Measurements from ENCODE around the gene SPACA7.
"Not testable (repeated sequence)": the region's sequence is repeated elsewhere in the genome, so short reads cannot be mapped to it uniquely, and the experiment has no call there.

The SPACA7 gene

DNA sequence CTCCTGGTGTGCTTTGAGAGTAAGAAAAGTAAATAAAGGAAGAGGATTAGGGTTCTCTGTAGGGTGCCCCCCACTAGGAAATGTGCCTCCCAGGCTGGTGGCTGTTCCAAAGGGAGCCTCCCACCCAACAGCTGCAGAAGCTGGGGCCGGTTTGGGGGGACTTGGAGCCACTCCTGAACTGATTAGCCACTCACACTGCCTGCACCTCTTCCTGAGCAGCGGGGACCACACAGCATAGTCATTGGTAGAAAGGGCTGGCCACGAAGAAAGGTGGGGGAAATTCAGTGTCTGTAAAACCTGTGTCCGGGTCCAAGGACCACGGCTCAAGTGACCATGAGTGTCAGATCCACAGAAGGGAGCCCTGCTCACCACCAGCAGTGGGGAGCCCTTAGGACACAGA, 55.6 kb downstream of the SPACA7 start:
- DNase-seq, result no peak

DNA sequence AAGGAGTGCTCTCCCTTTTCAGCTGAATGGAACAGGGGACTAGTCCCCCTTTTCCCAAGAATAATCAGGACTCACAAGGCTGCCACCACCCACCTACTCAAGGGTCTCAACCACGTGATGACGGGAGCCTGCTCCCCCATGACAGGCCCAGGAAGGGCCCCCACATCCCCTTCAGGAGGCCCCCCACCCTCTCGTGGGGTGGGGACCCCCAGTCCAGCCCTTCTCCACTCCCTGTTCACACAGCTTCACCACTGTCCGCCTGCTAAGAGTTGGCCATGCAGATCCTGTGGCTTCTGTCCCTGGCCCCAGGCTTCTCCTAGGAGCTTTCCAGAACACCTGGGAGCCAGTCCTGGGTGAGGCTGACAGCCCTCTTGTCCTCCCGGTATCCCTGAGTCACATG, 56.6 kb downstream of the SPACA7 start:
- DNase-seq, result not testable (repeated sequence)

DNA sequence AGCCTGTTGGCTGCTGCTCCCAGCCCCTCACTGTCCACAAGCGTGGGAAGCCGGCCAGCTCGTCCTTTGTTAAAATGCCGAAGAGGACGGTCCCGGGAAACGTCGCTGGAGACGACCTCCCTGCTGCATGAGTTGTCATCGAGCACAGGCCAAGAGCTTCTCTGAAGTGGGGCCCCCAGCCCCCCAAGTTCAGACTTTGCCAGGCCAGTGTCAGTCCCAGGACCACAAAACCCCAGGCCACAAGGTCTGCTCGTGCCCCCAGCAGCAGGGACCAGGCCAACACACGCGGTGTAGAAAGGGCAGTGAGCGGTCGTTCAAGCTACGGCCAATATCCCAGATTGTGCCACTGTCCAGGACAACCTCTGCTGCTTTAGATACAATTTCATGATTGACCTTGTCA, 57.4 kb downstream of the SPACA7 start:
- DNase-seq, result not testable (repeated sequence)

DNA sequence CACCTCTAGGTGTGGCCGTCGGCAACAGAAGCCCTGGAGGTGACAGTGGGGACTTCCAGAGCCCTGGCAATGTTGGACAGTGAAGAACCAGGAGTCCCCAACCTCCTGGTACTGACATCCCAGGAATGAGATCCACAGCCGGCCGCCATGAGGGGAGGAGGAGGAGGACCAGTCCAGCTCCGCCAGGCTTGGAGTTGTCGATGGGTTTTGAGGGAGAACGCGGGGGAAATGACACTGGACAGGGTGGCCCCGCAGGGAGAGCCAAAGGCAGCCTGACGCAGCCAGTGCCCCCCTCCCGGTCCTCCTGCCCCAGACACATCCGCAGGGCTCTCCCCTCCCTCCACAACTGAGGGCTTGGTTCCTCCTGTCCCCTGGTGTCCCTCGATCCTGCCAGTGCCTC, 57.9 kb downstream of the SPACA7 start:
- no peak for DNase-seq

DNA sequence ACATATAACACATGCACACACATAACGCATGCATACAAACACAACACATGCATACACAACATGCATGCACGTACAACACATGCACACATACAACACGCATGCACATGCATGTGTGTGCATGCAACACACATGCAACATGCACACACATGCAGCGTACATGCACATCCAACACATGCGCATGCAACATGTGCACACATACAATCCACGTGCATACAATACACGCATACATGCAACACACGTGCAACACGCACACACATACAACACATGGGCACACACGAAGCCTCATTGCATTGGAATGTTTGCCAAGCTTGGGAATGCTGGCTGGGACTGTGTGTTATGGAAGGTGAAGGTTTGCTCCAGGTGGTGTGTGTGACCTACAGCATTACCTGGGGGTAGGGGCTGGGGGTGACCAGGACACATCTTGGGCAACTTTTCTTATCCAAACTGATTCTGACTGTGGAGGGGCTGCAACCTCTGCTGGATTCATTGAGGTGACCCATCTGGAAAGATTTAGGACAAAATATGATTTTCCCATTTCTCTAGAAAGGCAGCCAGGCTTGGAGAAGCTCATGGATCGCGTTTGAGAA, 58.9 kb downstream of the SPACA7 start:
- DNase-seq, result no peak

DNA sequence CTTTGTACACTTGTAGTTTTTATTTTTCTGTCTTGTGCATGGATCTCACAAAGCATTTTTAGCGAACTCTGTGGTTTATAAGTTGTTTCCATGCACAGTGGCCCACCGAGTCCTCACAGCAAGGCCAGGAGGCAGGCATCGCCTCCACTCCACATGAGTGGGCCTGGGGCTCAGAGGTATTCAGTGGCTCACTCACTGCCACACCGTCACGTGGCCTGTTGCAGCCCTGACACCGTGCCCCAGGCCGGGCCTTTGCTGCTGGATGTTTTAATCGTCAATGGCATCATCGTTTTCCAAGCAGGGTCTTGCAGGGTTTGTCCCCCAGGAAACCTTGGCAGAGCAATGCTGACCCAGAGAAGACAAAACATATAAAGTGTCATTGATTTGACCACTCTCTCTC, 59.8 kb downstream of the SPACA7 start:
- DNase-seq, result no peak

DNA sequence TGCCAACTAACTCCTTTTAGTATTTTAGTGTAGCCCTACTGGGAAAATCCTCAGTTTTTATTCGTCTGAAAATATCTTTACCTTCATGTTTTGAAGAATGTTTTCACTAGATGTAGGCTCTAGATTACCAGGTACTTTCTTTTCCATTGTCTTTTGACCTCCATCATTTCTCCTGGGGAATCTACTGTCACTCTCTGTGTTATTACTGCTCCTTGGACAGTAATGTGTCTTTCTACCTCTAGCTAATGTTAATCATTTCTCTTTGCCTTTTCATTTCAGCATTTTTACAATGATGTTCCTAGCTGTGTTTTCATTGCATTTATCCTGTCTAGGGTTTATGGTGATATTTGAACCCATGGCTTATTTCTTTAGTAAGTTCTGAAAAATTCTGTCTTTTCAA, 61.9 kb downstream of the SPACA7 start:
- DNase-seq, result no peak

DNA sequence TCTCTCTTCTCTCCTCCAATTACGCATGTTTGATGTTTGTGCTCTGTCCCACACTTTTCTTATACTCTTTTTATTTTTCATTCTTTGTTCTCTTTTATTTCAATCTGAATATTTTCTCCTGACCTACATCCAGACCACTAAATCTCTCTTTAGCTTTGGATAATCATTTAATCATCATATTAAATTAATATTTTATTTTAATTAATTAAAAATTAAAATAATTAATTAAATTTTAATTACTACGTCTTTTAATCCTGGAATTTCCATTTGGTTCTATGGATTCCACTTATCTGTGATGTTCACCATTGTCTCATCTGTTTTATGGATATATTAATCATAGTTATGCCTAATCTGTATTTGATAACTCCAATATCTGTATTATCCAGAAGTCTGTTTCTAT, 62.4 kb downstream of the SPACA7 start:
- no peak for DNase-seq

DNA sequence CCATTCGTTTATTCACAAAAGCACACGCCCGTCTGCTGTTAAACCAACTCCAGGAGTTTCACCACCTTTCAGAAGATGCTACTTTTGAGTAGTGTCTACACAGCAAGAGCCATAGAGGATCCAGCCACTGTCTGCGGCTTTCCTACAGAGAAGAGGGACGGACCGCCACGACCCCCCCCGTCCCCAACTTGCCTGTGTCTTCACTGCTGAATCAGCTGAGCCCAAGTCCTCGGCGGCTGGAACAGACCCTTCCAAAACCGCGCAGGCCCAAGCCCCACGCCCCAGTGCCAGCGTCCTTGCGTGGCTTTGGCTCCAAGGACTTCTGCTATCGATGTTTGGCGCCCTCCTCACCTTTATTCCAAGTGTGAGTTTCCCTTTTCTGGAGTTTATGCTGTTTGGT, 65.1 kb downstream of the SPACA7 start:
- no peak for DNase-seq

DNA sequence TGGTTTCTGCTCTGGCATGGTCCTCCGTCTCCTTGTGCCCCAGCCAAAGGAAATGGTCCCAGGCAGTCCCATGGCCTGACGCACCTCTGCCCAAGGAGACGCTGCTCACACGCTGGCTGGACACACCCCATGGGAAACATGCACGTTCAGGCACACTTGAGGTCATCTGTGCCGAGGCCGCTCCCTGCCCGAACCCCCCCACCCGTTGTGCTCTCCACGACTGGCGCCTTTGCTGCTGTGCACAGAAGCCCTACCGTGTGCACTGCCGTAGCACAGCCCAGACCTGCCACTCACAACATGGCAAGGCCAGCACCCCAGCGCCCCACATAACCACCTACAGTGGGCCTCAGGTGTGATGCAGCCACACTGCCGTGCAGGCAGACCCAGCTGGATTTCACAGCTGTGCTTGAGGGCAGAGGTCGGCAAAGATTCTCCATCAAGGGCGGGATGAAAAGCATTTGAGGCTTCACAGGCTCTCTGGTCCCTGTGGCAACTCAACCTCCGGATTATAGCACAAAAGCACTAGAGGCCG, 65.7 kb downstream of the SPACA7 start:
- DNase-seq, result no peak

DNA sequence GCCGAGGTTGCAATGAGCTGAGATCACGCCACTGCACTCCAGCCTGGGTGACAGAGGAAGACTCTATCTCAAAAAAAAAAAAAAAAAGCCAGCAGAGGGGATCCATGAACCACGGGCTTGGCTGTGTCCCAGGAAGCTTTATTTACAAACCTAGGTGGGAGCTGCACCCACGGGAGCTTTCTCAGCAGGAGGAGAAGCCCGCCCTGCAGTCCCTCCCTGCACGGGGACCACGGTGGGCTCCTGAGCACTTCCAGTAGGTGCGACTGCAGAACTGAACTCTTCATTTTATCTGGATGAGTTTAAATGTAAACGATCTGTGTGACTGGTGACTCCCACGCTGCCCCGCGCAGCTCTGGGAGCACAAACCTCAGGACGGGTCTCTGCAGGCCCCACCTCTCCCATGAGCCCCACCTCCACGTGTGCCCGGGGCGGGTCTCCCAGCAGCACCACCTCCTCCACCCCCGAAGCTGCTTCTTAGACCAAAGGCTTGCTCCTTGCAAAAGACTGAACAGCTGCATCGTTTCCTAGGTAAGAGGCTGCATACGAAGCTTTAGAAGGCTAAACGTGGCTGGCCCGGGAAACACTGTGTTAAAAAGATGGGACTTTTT, 66.4 kb downstream of the SPACA7 start:
- DNase-seq, result no peak

DNA sequence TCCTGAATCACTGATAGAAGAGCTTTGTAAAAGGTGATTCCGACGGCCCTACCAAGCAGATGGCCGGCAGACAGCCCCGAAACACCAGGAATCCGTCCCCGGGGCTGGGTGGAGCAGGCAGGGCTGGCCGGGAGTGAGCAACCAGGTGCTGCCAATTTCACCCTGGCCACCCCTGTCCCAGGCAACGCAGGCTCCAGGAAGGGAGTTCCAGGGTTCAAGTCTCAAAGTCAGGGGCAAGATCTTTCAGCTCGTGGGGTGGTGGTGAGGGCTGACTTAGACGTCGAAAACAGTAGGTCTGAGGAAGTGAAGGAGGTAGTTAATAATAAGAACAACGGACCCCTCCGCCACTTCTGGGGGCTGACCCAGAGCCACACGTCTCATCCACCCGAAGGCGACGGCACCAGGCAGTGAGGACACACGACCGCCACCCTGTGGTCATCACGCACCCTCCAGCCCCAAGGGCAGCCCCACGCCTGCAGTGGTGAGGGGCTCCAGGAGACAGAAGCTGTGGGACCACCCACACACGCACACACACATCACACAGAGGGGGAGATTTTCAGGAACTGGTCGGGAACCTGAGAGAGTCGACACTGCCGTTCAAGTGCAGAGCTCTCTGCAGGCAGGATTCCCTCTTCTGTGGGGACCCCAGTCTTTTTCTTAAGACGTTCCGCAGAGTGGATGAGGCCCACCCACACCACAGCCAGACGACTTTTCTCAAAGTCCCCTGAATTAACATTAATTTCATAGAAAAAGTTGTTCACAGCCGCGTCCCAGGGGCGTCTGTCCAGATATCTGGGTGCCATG, 67.2 kb downstream of the SPACA7 start:
- DNase-seq, result no peak

DNA sequence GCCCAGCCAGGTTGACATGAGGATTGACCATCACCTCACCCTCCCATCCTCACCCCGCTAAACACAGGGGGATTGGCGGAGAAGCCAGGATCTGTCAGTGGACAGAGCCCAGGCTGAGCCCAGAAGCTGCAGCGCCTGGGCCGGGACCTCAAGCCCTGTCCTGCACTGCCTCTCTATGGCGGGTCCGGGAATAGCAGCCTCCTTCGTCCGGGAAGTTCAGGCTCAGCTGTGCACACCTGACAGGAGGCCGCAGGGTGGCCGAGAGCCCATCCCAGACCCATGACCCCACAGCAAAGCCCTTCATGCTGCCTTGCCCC, 67.8 kb downstream of the SPACA7 start:
- peak; percentile 56 for DNase-seq

DNA sequence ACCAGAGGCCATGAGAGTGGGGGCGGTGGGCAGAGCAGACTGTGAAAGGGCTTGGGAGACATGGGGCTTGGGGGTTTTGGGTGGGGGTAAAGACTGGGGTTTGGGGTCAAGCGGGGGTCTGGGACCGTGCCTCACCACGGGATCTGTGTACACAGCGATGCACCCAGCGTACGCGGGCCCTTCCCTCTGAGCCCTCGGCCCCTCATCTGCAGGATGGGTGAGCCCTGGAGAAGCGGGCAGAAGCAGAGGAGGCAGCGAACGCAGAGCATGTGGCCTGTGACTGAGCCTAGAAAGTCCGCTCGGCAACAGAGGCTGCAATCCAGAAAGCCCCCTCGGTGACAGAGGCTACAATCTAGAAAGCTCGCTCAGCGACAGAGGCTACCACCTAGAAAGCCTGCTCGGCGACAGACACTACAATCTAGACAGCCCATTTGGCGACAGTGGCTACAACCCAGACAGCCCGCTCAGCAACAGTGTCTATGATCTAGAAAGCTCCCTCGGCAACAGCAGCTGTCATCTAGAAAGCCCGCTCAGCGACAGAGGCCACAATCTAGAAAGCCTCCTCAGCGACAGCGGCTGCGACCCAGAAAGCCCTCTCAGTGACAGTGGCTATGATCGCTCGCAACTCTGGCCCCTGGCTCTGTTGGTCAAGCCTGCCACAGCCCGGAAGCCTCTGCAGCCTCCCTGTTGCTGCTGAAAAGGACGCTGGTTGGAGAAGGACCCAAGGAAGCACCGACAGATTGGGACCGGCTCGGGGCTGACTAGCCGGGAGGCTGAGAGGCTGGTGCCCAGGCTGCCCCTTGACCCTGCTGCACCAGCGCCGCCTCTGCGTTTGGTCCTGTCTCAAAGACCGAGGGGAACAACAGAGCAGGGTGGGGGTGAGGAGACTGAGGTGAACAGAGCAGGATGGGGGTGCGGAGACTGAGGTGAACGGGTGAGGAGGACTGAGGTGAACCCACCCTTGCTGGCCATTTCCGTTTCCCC, 68.6 kb downstream of the SPACA7 start:
- DNase-seq, result no peak

DNA sequence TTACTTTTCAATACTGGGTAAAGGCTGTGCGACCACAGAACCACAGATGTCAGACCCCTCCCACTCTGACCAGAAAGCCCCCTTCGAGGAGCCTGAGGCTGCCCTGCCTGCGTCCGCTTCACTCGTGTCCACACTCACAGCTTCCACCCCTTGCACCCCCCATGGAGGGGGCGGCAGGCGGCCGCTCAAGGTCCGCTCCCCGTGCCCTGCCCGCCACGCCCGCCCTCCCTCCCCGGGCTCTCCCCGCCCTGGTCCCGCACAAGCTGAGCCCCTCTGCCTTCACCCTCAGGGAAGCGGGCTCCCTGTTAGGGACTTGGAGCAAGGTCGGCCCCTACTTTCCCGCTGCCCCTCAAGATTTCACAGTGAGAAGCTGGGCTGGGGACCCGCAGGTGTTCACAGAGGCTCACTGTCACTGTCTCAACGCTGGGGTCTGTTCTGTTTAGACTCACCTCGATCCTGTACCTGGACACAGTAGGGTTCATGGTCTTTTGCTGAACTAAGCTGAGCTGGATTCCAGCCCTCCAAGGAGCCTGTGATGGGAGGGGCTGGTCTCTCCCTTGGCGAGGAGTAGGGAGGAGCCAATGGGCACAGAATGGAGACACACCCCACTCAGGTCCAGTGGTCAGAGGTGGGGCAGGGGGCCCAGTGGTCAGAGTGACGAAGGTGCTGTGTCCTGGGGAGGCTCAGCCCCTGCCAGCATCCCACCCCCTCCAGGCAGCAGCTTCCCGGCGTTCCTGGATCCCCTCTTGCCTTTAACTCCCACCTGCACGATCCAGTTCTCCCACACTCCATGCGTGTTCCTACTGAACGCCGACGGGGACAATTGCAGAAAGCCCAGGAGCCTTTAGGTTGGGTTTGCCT, 69.5 kb downstream of the SPACA7 start:
- no peak for DNase-seq

DNA sequence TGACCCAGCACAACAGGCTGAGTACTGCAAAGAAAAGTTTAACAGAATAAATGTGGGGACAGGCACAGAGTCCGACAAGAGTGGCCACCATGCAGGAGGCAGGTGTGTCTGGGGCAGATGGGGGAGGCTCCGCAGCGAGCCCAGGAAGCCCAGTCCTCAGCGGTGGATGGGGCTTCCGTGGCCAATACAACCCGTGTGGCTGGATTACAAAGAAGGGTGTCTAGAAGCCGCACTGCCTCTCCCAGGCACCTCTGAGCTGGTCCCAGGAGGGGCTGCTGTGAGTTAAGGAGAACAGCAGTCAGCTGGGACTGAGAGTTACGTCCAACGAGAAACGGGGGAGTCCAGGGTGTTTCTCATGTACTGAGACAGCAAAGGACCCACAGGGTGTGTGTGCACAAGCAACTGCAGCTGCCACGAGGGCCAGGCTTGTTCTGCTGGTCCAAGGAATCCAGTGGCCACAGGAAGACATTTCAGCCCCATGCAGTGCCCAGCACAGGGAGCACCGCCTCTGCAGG, 70.2 kb downstream of the SPACA7 start:
- no peak for DNase-seq

DNA sequence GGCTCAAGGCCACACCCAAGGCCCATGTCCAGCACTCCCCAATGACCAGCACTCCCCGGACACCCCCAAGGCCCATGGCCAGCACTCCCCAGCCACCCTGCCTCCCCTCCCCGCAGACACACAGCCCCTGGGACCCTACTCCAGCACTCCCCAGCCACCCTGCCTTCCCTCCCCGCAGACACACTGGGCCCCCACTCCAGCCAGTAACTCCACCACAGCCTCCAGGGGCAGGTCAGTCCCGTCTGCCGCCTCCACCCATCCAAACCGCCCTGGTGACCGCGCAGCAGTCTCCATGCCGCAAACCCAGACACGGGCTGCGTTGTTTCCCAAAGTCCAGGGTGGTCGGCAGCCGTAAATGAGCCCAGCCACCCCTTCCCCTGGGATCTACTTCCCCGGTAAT, 70.7 kb downstream of the SPACA7 start:
- no peak for DNase-seq

DNA sequence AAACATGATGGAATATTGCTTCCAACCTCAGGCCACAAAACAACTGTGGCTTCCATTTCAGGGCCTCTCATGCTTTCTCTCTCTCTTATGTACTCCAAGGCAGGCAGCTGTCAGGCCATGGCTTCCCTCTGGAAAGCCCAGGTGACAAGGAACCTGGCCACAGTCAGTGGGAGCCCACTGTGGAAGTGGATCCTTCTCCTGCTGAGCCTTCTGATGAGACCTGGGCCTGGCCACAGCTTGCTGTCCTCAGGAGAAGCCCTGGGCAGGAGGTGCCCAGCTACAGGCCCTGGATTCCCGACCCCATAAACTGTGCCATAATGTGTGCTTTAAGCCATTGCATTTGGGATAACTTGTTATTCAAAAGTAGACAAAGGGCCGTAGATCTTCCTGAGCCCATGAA, 71.2 kb downstream of the SPACA7 start:
- DNase-seq, result no peak

DNA sequence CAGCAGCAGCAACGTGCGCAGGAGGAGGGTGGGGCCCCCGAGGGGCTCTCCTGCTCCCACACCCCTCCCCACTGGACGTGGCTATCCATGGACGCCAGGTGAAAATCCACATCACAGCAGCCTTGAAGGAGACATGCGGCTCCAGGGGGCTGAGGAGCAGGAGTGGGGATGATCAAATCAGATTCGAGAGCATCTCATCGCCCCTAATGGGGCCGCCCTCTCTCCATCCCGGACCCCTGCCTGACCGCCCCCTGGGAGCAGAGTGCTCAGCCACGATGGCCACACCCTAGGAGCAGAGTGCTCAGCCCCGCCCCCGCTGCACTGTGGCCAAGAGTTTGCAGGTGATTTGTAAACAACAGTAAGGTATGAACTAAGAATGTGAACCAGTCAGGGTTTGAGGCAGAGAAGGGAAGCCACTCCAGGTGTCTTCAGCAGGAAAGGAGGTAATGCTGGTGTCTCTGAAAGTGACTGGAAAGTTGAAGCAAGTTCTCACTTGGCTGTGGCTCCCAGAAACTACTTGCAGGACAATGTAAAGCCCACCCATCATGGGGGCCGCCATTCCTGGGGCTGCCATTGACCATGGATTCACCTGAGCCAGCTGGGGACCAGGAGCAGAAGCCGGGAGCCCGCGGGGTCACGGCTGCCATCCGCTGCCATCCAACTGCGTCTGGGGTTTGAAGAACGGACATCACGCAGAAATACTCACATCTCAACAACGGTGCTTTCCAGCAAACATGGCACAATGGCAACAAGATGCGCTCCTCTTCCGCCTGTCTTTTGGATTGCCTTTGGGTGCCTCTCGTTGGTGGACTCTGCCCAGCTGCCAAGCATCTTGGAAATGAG, 71.8 kb downstream of the SPACA7 start:
- no peak for DNase-seq

DNA sequence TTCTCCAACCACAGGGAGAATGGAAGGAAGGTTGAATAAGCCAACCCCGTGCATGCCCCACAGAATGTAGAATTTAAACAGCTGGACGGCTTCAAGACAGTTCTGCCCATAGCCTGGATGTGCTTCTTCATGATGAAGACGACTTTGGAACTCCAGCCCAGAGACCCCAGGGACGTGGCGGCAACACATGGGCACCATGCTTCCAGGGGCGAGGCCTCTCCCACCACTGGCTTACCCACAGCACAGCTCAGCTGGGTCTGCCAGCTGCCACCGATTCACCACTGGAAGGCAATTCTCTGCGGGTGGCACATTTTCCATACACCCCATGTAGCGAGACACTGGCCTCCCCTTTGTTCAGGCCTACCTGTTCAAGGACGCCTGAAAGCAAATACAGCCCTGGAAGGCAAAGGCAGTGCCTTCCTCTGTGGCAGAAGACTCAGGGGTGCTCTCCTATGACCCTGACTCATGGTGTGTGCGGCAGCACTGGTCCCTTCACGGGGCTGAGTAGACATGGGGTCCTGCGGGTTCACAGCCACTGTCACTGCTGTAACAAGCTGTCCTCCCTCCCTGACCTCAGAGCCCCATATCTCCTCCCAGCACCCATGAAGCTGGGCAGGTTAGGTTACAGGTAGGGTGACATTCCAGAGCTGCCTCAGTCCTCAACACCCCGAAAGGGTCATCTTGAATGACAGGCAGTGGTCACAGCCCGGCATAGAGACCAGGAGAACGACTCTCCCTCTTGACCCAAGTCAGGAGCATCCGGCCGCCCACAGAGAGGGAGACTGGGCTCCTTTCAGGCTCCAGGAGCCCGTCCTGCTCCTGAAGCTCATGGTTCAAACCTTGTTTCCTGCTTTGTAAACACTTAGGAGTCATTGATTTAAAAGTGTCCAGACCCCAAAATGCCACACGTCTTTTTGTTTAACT, 72.7 kb downstream of the SPACA7 start:
- DNase-seq, result no peak
